Lower leg skin (tissue), 3 donors: ENCODE data around the gene GINS2.

Experiments
- CTCF ChIP-seq, 3 donors: fragments of 450-650 bp; IDR thresholded peaks; one replicate each; pipeline ENCODE4 v1.5.1; 2016; ENCODE audit warnings: antibody characterized with exemption in 3 of 3, mild to moderate bottlenecking in 3 of 3, moderate library complexity in 2 of 3
- POLR2A ChIP-seq, 2 donors: fragments of 450-650 bp; IDR thresholded peaks; one replicate each; pipeline ENCODE4 v1.6.1; 2016 to 2017; ENCODE audit warnings: antibody characterized with exemption in 2 of 2, mild to moderate bottlenecking in 1 of 2, moderate library complexity in 1 of 2

DNA sequence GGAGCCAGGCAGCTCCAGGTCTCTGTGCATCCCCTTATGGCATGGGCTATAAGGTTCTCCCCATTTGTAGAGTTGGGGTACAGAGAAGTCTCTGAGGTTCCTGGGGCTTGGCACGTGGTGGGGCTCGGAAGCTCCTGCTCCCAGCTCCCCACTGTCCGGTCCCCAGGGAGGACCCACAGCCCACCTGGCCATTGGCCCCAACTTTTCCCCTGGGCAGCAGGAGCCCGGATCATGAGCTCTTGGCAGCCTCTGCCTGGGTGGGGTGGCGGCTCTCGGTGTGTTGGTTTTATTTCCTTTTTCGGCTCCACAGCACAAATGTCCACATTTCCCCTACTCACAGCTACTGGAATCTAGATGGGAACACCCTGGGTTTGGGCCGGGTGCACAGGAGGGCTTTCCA is 45.1 kb downstream of the GINS2 start:
- TF ChIP-seq CTCF (IDR thresholded peaks at IDR 0.05), result no peak
- no peak for TF ChIP-seq POLR2A (IDR thresholded peaks at IDR 0.05)
